Kidney tubule cell (primary cell): ENCODE data around the gene ALDOA.
"Not testable (repeated sequence)": the region's sequence is repeated elsewhere in the genome, so short reads cannot be mapped to it uniquely, and the experiment has no call there.

ENCODE experiments used
- DNase-seq: peaks from one replicate; pipeline ENCODE4 v3.0.0-alpha.2; 2018; ENCODE audit warnings: low spot score

Gene ALDOA

DNA sequence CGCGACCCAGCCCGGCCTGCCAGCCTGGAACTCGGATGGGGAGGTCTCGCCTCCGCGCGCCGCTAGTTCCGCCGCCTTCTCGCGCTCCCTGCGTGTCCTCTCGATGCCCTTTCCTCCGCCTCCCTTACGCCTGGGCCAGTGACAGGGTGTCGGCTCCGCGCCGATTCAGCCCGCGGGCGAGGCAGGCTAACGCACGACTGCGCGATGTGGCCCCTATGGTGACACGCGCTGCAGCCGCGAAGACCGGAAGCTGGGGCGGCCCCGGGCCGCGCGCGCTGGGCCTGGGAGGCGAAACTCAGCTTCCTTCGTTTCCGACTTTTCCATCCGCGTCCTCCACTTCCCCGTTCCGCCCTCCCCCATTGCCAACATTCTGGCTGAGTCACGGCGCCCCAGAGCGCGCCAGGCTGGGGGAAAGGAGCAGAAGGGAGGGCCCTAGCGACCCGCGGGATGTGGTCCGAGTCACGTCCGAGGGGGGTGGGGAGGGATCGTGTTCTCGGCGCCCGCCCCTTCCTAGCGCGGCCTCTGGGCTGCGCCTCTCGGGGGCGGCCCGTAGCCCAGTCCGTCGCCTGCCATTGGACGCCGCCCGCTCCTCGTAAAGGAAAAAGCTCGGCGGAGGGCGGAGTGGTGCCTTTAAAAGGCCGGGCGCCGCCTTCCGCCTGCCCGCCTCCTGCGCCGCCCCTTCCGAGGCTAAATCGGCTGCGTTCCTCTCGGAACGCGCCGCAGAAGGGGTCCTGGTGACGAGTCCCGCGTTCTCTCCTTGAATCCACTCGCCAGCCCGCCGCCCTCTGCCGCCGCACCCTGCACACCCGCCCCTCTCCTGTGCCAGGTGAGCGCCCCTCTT is at the start of gene ALDOA:
ALDOA (plus strand) TSS at position 659 of the 841 bp plus-strand sequence. CDS start 1,138 bp downstream, outside the sequence.
- peak; percentile 99 for DNase-seq

DNA sequence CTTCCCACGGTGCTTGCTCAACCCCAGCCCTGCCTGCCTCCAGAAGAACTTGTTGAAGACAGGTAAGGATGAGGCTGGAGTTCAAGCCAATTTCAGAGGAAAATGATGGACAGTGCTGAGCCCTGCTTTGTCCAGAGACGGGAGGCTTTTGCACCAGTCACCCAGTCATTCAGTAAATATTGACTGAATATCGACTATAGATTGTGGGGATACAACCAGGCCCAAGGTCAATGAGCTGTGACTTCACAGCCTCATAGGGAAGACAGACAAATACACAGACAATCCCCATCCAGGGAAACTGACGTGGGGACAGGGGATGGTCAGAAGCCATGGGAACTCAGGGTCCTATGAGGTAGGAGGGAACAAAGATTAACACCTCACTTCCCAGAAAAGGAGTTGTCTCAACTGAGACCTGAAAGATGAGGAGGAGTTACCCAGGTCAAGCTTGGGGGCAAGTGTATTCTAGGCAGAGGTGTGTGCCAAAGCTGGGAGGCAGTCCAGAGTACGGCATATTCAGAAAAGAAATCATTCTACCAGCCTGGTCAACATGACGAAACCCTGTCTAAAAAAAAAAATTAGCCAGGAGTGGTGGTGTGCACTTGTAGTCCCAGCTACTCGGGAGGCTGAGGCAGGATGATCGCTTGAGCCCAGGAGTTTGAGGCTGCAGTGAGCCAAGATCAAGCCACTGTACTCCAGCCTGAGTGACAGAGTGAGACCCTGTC is 48.8 kb upstream of the ALDOA start:
- DNase-seq, result no peak

DNA sequence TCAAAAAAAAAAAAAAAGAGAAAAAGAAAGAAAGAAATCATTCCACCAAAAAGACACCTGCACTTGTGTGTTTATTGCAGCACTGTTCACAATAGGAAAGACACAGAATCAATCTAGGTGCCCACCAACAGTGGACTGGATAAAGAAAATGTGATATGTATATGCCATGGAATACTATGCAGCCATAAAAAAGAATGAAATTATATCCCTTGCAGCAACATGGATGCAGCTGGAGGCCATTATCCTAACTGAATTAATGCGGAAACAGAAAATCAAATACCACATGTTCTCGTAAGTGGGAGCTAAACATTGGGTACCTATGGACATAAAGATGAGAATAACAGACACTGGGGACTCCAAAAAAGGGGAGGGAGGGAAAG is 48.3 kb upstream of the ALDOA start:
- DNase-seq, result no peak

DNA sequence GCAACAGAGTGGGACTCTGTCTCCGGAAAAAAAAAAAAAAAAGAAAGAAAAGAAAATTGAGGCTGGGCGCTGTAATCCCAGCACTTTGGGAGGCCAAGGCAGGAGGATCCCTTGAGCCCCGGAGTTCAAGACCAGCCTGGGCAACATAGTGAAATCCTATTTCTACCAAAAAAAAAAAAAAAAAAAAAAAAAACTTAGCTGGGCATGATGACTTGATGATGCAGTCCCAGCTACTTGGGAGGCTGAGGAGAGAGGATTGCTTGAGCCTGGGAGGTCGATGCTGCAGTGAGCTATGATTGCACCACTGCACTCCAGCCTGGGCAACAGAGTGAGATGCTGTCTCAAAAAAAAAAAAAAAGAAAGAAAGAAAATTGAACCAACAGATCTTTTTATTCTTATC is 47.6 kb upstream of the ALDOA start:
- not testable (repeated sequence) for DNase-seq

DNA sequence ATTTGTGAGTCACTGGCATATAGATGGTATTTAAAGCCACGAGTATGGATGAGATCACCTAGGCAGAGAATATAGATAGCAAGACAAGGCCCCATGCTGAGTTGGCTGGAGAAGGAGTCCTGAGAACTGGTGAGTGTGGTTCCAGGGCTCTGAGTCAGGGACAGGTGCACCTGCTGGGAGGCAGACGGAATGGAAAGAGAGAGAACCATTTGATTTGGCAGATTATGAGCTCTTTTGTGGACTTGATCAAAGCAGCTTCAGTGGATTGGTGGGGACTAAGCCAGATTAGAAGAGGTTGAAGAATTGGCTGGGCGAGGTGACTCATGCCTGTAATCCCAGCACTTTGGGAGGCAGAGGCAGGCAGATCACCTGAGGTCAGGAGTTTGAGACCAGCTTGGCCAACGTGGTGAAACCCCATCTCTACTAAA is 46.8 kb upstream of the ALDOA start:
- peak; percentile 51 for DNase-seq

DNA sequence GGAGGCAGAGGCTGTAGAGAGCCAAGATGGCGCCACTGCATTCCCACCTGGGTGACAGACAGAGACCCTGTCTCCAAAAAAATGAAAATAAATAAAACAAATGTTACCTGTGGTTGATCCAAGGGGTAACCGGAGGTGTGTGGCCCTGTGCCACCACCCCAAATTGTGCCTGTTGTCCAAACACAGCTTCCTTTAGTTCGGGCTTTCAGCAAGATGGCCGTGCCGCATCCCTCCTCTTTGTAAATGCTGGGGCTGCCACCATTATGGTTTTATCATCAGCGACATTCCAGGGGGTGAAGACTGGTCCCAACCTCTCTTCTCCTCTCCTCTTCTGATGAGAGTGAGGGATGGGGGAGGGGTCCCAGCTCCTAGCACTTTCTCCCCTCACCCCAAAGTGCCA is 42.7 kb upstream of the ALDOA start, which contains the start of gene C16orf92:
C16orf92 (plus strand) TSS at position 312 of the 400 bp plus-strand sequence. CDS start 143 bp downstream, outside the sequence.
- no peak for DNase-seq

DNA sequence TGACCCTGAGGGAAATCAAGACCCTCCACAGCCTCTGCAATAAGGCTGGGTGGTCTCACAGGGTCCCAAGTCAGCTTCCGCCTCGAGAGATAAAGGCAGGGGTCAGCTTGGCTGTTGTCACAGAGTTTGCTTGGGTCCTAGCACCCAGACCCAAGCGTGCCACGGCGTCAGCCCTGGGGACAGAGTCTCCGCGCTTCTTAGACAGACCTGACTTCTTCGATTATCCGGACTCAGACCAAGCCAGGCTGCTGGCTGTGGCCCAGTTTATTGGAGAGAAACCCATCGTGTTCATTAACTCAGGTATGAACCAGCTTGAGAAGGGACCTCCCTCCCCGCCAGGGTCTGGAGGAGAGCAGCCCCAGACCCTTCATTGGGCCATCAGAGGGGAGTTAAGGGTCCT is 42.0 kb upstream of the ALDOA start:
- DNase-seq, result no peak

DNA sequence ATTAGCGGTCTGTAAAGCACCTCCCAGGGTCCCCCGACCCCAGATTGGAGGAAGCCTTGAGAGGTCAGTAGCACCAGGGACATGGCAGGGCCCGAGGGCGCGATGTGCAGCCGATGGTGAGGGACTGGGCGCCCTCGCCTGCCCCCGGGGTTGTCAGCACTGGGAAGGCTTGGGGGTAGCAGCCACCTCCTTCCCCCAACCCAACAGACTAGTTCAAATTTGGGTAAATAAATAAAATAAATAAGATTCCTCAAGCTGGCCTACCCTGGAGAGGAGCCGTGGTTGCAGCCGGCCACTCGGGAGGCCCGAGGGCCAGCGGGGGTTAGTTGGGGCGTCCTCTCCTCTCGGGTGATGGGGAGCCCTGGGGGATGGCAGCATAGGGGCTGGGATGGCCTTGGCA is 41.1 kb upstream of the ALDOA start:
- DNase-seq, result no peak

DNA sequence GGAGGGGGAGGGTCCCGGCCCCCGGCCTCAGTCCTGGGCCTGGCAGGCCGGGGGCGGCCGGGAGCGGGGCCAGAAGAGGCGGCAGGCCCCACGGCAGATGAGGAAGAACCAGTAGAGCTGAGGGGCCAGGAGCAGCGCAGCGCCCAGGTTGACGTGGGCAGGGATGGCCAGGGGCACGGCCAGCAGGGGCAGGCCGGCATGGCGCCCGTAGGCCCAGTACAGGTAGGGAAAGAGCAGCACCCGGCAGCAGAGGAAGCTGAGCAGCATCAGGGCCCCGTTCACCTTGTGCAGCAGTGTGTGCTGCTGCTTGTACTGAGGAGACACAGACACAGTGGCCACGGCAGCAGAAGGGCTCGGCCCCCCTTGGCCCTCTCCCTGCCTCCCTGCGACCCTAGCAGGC is 40.4 kb upstream of the ALDOA start:
- no peak for DNase-seq

DNA sequence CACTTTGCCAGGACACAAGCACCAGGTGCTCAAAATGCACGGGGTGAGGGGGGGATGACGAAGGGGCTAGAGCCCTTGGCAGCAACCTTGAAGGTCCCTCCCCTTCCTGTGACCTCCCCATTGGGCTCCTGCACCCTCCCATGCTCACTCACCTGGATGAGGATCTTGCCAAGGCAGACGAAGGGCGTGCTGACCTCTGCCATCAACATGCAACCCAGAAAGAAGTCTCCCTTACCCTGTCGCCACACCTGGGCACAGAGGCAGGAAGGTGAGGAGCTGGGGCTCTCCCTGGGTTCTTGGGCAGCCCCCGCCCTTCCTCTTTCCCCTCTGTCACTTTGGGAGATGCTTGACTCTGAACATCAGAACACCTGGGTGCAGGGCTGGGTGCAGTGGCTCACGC is 40.0 kb upstream of the ALDOA start:
- no peak for DNase-seq

DNA sequence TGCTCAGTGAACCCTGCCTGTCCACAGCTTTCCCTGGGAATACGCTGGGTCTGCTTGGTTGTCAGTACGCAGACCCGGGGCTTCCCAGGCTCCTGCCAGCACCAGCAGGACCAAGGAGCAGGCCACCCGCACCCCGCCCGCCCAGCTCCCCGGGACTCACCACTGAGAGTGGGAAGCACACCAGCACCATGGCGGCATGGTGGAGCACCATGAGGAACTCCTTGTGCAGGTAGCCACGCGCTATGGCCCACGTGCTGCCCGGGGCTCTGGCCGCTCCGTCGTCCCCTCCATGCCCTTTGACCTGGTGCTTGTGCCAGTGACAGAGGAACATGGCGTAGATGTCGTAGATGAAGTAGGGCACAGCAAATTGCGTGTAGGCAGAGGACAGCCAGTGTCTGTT is 39.1 kb upstream of the ALDOA start:
- no peak for DNase-seq

DNA sequence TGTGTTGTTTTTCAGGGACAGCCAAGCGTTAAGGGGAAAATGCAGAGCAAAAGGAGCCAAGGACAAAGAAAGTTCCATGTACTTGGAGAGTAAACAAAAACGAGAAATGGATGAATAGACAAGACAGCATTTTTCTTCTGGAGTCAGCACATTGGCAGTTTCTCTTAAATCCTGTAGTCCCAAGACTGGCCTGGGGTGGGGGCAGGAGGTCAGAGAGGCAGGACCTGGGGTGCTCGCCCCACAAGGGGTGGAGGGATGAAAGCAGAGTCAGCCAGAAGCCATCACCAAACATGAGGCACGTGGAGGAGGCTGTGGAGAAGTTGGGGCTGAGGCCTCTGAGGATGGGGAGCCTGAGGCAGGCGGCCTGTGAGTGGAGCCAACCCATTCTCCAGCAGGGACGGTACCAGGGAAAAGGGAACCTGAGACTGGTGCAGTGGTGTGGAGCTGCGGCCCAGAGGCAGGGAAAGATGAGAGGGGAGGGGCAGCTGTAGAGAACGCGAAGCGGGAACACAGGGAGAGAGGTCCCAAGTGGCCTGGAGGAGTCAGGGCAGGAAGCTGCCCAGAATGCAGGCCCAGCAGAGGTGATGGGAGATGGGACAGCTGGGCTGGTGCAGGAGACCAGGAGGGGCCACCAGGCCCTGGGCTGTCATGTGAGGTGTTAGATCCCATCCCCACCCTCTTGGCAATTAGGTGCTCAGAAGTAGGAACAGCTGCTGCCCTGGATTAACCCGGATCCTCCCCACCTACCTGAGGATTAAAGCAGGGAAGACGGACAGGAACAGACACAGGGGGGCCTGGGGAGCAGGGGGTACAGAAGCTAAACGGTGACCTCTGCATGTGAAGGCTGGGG is 37.7 kb upstream of the ALDOA start:
- DNase-seq, result no peak

DNA sequence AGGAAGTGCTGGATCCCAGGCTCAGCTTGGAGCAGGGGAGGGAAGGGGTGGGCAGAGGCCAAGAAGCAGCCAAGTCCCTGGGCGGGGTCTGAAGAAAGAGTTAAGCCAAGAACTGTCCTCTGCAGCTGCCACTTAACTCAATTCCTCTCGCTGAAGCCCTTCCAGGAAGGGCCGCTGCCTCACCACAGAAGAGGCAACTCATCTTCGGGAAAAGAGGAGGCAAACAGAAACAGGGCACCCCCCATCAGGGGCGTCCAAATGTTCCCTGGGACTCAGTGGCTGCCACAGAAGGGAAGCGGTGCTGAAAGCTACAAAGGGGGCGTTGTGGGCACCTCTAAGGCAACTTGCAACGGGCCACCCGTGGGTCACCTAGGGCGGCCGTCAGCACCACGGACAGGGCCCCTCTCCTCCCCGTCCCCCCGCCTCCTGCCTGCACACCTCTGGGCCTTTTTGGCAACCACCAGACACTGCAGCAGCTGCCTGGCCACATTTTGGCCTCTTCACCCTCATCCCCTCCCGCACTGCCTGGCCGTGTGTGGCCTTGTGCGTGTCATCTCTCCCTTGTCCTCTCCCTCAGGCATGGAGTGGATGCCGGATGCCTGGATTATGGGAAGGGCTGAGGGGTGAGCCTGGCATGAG is 37.0 kb upstream of the ALDOA start:
- no peak for DNase-seq

DNA sequence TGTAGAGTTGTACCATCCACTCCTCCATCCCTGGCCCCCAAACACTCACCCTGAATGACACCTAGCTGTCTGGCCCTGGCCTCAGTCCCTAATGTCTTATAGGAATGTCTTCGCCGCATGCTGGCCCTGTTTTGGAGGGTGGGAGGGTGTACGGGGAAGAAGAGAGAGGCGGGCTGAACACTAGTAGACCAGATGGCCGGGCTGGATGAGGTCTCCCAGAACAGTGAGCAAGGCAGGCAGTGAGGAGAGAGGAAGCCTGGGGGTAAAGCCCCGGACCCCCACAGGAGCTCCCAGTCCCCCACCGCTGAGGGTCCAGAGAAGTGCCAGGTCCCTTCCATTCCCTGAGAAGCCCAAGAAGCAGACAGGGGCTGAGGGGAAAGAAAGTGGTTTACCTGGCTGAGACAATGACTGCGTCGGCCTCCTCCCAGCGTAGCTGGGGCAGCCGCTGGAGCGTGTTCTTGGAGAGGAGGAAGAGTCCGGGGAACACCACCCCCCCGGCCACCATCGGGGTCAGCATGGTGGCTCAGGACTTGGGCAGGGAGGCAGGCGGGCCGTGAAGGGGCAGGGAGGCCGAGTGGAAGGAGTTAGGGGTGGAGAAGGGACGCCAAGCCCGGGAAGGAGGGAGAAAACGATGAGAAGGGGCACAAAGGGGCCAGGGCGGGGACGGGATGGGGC is 35.4 kb upstream of the ALDOA start:
- DNase-seq, result no peak

DNA sequence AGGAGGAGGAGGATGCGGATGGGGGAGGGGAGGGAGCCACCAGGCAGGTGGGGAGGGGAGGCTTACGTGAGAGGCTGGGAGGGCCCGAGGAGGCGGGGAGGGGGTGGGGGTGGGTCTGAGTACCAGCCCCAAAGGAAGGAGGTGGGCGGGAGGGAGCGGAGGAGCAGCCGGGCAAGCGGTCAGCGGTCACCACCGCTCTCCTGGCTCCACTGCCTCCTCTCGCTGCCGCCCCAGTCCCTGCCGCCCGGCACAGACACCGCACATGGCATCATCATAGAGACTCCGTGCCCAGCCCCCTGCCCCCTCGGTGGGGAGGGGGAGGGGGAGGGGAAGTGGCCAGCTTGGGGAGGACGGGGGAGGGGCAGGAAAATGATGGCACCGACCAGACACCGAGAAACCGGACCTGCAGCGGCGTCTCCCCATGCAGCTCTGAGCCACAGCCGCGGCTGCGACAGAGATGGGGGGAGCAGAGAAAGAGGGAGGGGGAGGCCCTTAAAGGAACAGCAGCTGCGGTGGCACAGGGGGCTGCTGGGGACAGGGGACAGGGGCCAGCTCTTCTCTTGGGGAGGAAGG is 34.6 kb upstream of the ALDOA start, which contains the start of gene TLCD3B:
TLCD3B (minus strand) TSS at position 431 of the 573 bp plus-strand sequence. CDS start 744 bp downstream, outside the sequence.
- DNase-seq, result no peak

DNA sequence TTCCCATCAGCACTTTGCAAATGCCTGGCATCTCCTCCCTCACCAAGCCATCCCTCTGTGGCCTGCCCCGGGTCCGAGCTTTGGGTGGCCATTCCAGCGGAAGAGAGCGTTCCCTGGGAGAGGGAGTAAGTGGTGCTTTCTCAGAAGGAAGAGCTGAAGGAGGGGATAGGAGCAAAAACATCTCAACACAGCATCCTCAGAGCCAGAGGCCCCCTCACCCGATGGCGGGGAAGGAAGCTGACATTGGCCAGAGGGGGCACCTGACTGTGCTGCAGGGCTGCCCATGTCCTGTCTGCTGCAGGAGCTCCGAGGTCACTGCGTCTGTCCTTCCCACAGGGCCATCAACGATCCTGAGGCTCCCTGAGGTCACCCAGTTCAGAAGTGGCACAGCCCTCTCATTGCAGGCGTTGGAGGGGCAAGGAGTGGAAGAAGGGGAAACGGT is 34.1 kb upstream of the ALDOA start:
- no peak for DNase-seq

DNA sequence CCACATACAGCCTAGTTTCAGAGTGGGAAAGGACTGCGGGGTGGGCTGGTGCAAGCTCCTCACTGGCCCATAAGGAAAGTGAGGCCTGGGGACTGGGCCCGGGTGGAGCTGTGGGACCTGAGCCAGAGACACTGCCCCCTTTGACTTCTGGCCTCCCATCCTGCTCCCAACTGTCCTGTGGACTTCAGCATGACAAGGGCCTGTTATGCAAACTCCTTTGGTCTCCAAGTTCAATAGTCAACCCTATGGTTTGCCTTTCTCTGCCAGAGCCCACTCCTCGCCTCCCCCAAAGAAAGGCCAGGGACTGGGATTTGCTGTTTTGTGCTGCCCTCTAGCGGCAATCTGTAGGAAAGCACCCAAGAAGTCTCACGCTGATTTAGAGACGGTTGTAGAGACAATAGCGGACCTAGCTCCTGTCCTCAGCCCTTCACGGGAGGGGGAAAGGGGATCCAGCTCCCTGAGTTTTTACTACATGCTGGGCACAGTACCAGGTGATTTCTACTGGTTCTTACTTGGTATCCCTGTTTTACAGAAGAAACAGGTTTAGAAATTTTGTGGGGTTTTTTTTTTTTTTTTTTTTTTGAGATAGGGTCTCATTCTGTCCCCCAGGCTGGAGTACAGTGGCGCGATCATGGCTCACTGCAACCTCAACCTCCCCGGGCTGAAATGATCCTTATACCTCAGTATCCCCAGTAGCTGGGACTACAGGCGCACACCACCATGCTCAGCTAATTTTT is 33.3 kb upstream of the ALDOA start:
- DNase-seq, result peak; percentile 66

DNA sequence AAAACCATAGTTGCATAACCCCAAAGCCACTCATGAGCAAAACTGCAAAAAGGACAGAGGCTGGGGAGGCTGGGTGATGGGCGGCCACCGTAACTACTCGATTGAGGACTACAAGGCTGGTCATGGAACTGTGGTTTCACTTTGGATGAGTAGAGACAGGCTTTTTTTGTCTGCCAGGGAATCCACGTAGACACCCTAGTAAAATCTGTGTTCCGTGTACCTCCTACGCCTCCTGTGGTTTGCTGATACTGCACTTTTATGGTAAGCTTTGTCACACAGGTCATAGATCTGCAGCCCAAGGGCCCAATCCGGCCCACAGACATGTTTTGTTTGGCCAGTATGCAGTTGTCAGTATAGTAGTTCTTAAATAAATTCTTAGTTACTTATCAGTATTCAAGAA is 32.3 kb upstream of the ALDOA start:
- DNase-seq, result peak; percentile 46

DNA sequence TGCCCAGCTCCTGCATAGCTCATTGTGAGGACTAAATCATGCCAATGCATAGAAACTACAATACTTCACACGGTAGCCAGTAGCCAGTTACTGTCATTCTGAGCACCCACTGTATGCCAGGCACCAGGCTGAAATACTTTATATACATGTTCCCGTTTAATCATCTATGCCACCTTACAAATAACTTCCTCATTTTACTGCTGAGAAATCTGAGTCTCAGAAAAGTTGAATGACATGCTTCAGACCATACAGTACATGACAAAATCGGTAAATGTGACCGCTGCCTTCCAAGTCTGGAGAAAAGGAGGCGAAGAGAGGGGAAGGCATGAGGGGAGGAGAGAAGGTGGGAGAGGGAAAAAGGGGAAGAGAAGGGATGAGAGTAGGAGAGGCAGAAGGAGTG is 25.3 kb upstream of the ALDOA start:
- no peak for DNase-seq

DNA sequence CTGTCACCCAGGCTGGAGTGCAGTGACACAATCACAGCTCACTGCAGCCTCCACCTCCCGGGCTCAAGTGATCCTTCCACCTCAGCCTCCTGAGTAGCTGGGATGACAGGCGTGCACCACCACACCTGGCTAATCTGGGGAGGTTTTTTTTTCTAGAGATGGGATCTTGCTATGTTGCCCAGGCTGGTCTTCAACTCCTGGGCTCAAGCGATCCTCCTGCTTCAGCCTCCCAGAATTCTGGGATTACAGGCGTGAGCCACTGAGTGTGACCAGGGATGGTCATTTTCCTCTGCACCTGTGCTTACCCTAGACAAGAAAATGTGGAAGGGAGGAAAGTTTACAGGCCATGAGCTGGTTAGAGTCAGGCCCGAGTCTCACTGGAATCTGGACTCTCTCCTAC is 24.9 kb upstream of the ALDOA start:
- not testable (repeated sequence) for DNase-seq
